Islet of Langerhans (tissue), 1 donor: ENCODE data around the gene SMIM11.
"Not testable (repeated sequence)": the region's sequence is repeated elsewhere in the genome, so short reads cannot be mapped to it uniquely, and the experiment has no call there.

ENCODE experiments used
- FAIRE-seq: peaks from one replicate; lab custom pipeline; 2011; peaks lifted over from hg19 to GRCh38; lab: Jason Lieb, UNC

Gene SMIM11

GRCh38 chr21:34355570-34355969, 19.7 kb upstream of the SMIM11 start:
- no peak for FAIRE-seq

GRCh38 chr21:34357889-34358288, 17.4 kb upstream of the SMIM11 start:
- FAIRE-seq = no peak

- no peak for FAIRE-seq
These were observed 16.4 kb upstream of the SMIM11 start for GRCh38 chr21:34358866-34359265.

- no peak for FAIRE-seq
These were observed 14.6 kb upstream of the SMIM11 start for GRCh38 chr21:34360488-34361241.

- FAIRE-seq = no peak
These were observed 13.2 kb upstream of the SMIM11 start for GRCh38 chr21:34362136-34362444.

GRCh38 chr21:34362670-34363069, 12.6 kb upstream of the SMIM11 start:
- FAIRE-seq = no peak

- FAIRE-seq = no peak
These were observed 11.6 kb upstream of the SMIM11 start, which contains the start of gene KCNE2 for GRCh38 chr21:34363733-34364132. TSS of gene KCNE2 (plus strand) at chr21:34364006. CDS start at chr21:34370479, 6,473 bp downstream.

GRCh38 chr21:34364921-34365320, 10.4 kb upstream of the SMIM11 start:
- FAIRE-seq = no peak

GRCh38 chr21:34365809-34366208, 9.5 kb upstream of the SMIM11 start:
- no peak for FAIRE-seq

GRCh38 chr21:34367320-34367935, 7.9 kb upstream of the SMIM11 start:
- FAIRE-seq = no peak

- no peak for FAIRE-seq
These were observed 5.6 kb upstream of the SMIM11 start for GRCh38 chr21:34369741-34370140.

- FAIRE-seq = no peak
These were observed 3.0 kb upstream of the SMIM11 start for GRCh38 chr21:34372321-34372720.

- FAIRE-seq = not testable (repeated sequence)
These were observed 845 bp upstream of the SMIM11 start for GRCh38 chr21:34374462-34374861.

- not testable (repeated sequence) for FAIRE-seq
These were observed 289 bp downstream of the SMIM11 start for GRCh38 chr21:34375619-34375972.

GRCh38 chr21:34383138-34383537, 7.8 kb downstream of the SMIM11 start:
- FAIRE-seq = not testable (repeated sequence)

GRCh38 chr21:34383724-34384415, 8.6 kb downstream of the SMIM11 start:
- FAIRE-seq = not testable (repeated sequence)

GRCh38 chr21:34400522-34400921, 25.2 kb downstream of the SMIM11 start:
- not testable (repeated sequence) for FAIRE-seq

- FAIRE-seq = not testable (repeated sequence)
These were observed 29.4 kb downstream of the SMIM11 start for GRCh38 chr21:34404742-34405141.

GRCh38 chr21:34405686-34406085, 30.4 kb downstream of the SMIM11 start:
- FAIRE-seq = not testable (repeated sequence)

GRCh38 chr21:34406102-34406501, 30.8 kb downstream of the SMIM11 start:
- not testable (repeated sequence) for FAIRE-seq

- not testable (repeated sequence) for FAIRE-seq
These were observed 31.4 kb downstream of the SMIM11 start for GRCh38 chr21:34406676-34407075.

GRCh38 chr21:34407294-34407693, 32.0 kb downstream of the SMIM11 start:
- FAIRE-seq = not testable (repeated sequence)

- not testable (repeated sequence) for FAIRE-seq
These were observed 42.3 kb downstream of the SMIM11 start for GRCh38 chr21:34417448-34418077.
